Frontal cortex (tissue), 4 donors: ENCODE data around the gene ATXN10. TPM values are rescaled to one million over a fixed set of nuclear protein-coding genes. Genes with fewer than 3 reads are reported as not detected.

Experiments
- DNase-seq, 2 donors: peaks; one replicate each; pipeline ENCODE4 v3.0.0; 2012; ENCODE audit warnings: low spot score in 2 of 2
- FAIRE-seq: peaks from 2 replicates; lab custom pipeline; 2012; peaks lifted over from hg19 to GRCh38; lab: Jason Lieb, UNC
- total RNA-seq: library from RNA; depleted of rRNA; stranded (reverse); fragments of >200 nt; gene quantifications from one replicate; pipeline ENCODE4 v1.2.3, GENCODE V29; 2014
- donor health status: control.
- donor health status: control.
- donor health status: control.

The ATXN10 gene
- total RNA-seq, 1 donor from 2014 or later: 390 TPM

DNA sequence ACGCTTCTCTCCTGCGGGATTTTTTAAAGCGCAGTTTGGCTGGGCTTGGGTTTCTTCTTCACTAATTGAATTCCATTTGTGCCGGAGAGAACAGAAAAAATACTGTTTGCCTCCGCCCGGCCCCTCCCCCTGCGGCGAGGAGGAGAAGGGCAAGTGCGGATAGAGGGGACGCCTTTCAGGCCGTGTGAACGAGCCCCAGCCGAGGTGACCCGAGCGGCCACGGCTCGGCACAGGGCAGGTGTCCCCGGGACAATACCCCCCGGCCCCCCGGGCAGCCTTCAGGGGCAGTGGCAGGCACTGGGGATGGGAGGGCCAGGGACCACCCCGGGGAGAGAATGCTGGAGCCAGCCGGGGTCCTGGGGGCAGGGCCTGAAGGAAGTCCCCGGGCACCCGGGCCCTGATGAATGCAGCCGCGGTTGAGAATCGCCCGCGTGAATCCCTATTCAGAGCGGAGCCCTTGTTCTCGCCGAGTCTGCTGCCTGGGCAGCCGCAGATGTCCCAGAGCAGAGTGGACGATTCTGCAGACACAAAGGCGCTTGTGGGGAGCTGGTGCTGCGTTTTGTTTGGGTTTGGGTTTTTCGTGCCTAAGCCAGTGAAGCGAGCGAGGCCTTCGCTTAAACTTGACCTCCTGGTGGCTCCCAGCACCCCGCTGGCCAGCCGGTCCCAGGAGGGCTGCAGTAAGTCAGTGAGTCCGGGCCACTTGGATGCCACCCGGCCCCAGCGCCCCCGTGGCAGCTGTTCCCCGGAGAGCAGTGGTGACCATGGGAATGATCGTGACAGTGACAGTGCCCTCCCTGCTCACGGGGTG lies 209.3 kb downstream of the ATXN10 start:
- no peak for DNase-seq
- no peak for FAIRE-seq

- DNase-seq (no peak), FAIRE-seq (no peak)
Observed at GRCh38 chr22:45881524-45881875, 209.9 kb downstream of the ATXN10 start.

GRCh38 chr22:45882881-45883810 lies 211.5 kb downstream of the ATXN10 start:
- no peak for DNase-seq
- no peak for FAIRE-seq

- DNase-seq (no peak), FAIRE-seq (no peak)
Observed at GRCh38 chr22:45883811-45884170, 212.2 kb downstream of the ATXN10 start.

DNA sequence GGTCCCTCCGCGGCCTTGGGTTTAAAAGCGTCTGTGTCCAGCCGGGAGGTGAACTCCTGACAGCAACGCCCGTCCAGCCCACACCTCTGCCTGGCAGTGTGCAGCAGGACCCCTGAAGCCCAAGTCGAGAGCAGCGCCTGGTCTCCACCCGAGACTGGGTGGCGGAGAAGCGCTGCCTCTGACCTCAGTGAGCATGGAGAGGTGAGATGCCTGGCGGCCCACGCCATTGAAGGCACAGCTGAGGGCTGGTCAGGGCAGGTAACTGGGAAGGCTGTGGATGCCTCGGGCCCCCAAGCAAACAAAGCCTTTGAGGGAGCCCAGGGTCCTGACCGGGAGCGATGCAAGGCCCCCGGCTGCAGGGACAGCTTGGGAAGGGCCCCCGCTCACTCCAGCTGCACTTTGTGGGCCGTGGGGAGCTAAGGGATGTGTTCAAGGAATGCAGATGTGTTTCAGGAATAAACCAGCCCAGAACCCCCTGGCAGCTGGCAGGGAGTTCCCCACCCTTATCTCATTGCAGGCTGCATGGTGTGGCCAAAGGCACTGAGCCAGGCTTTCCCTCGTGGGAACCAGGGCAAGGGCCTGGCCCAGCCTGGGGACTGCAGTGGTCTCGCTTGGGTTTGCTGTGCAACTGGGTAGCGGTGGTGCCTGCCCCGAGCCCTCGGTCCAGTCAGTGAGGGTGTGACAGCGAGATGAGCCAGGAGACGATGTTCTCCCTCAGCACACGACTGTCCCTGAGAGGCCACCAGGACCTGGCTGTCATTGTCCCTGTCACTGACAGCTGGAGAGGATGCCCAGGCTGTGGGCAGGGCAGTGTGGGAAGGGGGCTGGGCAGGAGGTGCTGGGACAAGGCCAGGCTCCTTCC lies 212.8 kb downstream of the ATXN10 start:
- no peak for DNase-seq
- FAIRE-seq: no peak

DNA sequence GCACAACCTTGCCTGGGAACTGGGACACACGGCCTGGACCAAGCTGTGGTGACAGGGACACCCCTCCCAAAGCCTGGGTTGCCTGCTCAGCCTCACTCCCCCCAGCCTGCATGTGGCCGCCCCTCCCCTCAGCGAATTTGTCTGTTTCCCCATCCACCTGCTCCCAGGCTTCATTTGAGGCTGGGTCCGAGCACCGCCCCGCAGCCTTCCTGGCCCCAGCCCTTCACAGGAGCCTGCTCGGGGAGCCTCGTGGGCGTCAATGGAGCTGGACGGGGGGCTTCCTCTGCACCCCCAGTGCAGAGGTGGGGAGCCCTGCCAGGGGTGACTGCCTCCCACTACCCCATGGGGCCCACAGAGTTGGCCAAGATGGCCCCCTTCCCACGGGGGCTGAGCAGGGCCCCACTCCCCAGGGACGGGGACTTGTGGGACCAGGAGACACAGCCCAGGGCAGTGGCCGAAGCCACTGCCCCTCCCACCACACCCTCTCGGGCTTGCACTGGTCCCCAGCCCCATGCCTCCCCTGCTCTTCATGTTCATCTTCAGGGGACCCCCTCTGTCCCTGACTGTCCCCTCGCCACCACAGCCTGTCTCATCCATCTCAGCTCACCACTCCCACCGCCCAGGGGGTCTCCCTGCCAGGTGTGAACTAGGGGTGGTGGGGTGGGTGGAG lies 213.7 kb downstream of the ATXN10 start:
- no peak for FAIRE-seq
- no peak for DNase-seq

GRCh38 chr22:45885941-45886395 lies 214.3 kb downstream of the ATXN10 start:
- DNase-seq (peak in 1 of 2 donors; percentile 49), FAIRE-seq (no peak)

- DNase-seq: no peak
- FAIRE-seq: no peak
Observed at GRCh38 chr22:45886540-45886939, 214.9 kb downstream of the ATXN10 start.

GRCh38 chr22:45887202-45888131 lies 215.8 kb downstream of the ATXN10 start:
- DNase-seq: no peak
- no peak for FAIRE-seq

- no peak for DNase-seq
- FAIRE-seq: no peak
Observed at GRCh38 chr22:45888221-45889092, 216.8 kb downstream of the ATXN10 start.

GRCh38 chr22:45889093-45889538 lies 217.5 kb downstream of the ATXN10 start:
- DNase-seq: no peak
- no peak for FAIRE-seq

DNA sequence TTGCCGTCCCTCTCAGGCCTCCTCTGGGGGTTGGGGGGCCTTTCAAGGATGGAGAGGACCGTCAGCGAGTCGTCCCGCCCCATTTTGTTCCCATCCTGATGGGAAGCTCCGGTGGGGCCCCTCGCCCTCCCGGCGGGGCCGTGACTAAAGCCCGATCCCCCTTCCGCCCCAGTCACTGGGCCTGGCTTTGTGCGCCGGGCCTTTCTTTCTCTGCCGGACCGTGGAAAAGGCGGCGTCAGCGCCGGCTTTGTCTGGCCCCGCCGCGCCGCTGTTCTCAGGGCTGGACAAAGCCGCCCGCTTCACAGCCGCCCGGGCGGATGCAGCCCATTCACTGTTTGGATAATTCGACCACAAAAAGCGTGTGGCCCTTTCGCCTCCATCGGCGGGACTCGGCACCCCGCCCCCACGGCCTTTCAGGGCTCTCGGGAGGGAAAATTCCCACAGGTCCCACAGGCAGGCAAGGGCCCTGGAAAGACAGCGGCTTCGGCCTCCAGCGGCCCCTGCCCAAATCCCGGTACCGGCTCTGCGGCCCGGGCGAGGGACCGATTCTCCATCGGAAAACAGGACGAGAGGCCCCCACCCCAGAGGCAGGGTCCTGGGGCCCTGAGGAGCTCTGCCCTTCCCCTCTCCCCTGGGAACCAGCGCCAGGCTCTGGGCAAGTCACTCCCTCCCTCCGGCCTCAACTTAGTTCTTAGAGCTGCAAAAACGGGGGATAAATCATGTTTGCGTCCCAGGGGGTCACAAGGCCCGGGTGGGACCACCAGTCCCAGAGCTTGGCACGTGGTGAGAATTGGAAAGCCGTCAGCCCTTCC lies 218.1 kb downstream of the ATXN10 start:
- DNase-seq (peak in 1 of 2 donors; percentile 66), FAIRE-seq (no peak)

GRCh38 chr22:45890351-45890635 lies 218.7 kb downstream of the ATXN10 start:
- no peak for FAIRE-seq

GRCh38 chr22:45891021-45891421 lies 219.4 kb downstream of the ATXN10 start:
- FAIRE-seq (no peak), DNase-seq (no peak)

More at GRCh38 chr22:45890351-45890635, 218.7 kb downstream of the ATXN10 start:
- no peak for DNase-seq

GRCh38 chr22:45891471-45891995 lies 219.9 kb downstream of the ATXN10 start:
- DNase-seq: no peak
- no peak for FAIRE-seq

DNA sequence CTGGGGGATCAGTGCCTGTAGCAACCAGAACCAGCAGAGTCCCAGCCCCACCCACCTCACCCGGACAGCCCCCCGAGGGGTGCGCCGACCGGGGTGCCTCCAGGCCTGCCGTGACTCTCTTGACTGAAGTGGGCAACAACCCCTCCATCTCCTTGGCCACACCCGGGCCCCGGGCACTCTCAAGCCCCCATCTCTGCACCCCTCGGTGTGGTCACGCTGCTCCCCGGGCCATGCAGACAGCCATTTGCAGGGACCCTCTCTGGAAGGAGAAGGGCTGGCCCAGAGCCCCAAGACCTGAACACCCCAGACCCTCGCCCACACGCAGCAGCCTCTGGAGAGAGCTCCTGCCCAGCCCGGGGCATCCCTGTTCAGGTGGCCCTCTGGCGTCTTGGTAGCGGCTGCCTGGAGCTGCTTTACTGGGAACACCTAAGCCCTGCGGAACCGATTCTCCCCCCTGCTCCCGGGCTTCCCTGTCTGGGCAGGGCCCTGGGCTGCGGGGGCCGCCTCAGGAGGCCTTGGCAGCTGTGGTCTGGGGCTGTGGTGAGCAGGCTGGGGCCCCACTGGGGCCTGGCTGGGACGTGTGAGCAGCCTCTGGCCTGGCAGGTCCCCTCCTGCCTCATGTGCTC lies 220.5 kb downstream of the ATXN10 start:
- DNase-seq: no peak
- FAIRE-seq: no peak
